Measurements from ENCODE around the gene NABP2.

The NABP2 gene

GRCh38 chr12:56202366-56202765 lies 21.8 kb upstream of the NABP2 start:
- no peak overlapping the region for H3K4me3 ChIP-seq (ENCODE audit: low read depth, low read length)
- no peak for DNase-seq (ENCODE audit: low read depth)
- no peak for TF ChIP-seq CTCF (IDR thresholded peaks at IDR 0.05; ENCODE audit: low read depth, low read length, missing control alignments)

GRCh38 chr12:56202838-56203237 lies 21.3 kb upstream of the NABP2 start:
- TF ChIP-seq CTCF (IDR thresholded peaks at IDR 0.05; ENCODE audit: low read depth, low read length, missing control alignments) = no peak
- no peak overlapping the region for H3K4me3 ChIP-seq (ENCODE audit: low read depth, low read length)
- DNase-seq (ENCODE audit: low read depth) = no peak

- H3K4me3 ChIP-seq (ENCODE audit: low read depth, low read length) = no peak overlapping the region
- TF ChIP-seq CTCF (IDR thresholded peaks at IDR 0.05; ENCODE audit: low read depth, low read length, missing control alignments) = no peak
- DNase-seq (ENCODE audit: low read depth) = no peak
These were observed 19.9 kb upstream of the NABP2 start for GRCh38 chr12:56204275-56204674.

GRCh38 chr12:56205445-56205844 lies 18.7 kb upstream of the NABP2 start:
- peak; percentile 10 for TF ChIP-seq CTCF (IDR thresholded peaks at IDR 0.05; ENCODE audit: low read depth, low read length, missing control alignments)
- DNase-seq (ENCODE audit: low read depth) = no peak

GRCh38 chr12:56206452-56207166 lies 17.5 kb upstream of the NABP2 start:
- DNase-seq (ENCODE audit: low read depth) = no peak
- no peak overlapping the region for H3K4me3 ChIP-seq (ENCODE audit: low read depth, low read length)
- TF ChIP-seq CTCF (IDR thresholded peaks at IDR 0.05; ENCODE audit: low read depth, low read length, missing control alignments) = peak; percentile 63

More at GRCh38 chr12:56205445-56205844, 18.7 kb upstream of the NABP2 start:
- H3K4me3 ChIP-seq (ENCODE audit: low read depth, low read length) = no peak overlapping the region

GRCh38 chr12:56208006-56208405 lies 16.1 kb upstream of the NABP2 start:
- H3K4me3 ChIP-seq (ENCODE audit: low read depth, low read length) = no peak overlapping the region
- TF ChIP-seq CTCF (IDR thresholded peaks at IDR 0.05; ENCODE audit: low read depth, low read length, missing control alignments) = no peak
- DNase-seq (ENCODE audit: low read depth) = no peak

GRCh38 chr12:56212361-56212760 lies 11.8 kb upstream of the NABP2 start:
- TF ChIP-seq CTCF (IDR thresholded peaks at IDR 0.05; ENCODE audit: low read depth, low read length, missing control alignments) = no peak
- no peak for DNase-seq (ENCODE audit: low read depth)
- H3K4me3 ChIP-seq (ENCODE audit: low read depth, low read length) = no peak overlapping the region
